Inflammatory macrophage treated with lipopolysaccharide for 4 hours (primary cell): ENCODE results near the gene TLK1.

Source experiments
- DNase-seq: peaks from one replicate; pipeline ENCODE4 v3.0.0-alpha.2; 2020

Gene TLK1

GRCh38 chr2:170991398-170992182, 169.1 kb downstream of the TLK1 start:
- no peak for DNase-seq

- DNase-seq: no peak
These were observed 174.0 kb downstream of the TLK1 start for GRCh38 chr2:170986566-170987258.

GRCh38 chr2:170985407-170985806, 175.3 kb downstream of the TLK1 start:
- no peak for DNase-seq

- DNase-seq: no peak
These were observed 176.6 kb downstream of the TLK1 start for GRCh38 chr2:170984079-170984478.

GRCh38 chr2:170975943-170976270, 184.8 kb downstream of the TLK1 start:
- no peak for DNase-seq

- no peak for DNase-seq
These were observed 185.4 kb downstream of the TLK1 start for GRCh38 chr2:170975127-170975942.

GRCh38 chr2:170974304-170974993, 186.2 kb downstream of the TLK1 start:
- no peak for DNase-seq

- peak; percentile 74 for DNase-seq
These were observed 187.0 kb downstream of the TLK1 start for GRCh38 chr2:170973492-170974303.

GRCh38 chr2:170973225-170973491, 187.5 kb downstream of the TLK1 start:
- DNase-seq: no peak

- DNase-seq: no peak
These were observed 188.1 kb downstream of the TLK1 start for GRCh38 chr2:170972296-170973224.

- DNase-seq: no peak
These were observed 189.6 kb downstream of the TLK1 start for GRCh38 chr2:170971071-170971470.

- DNase-seq: no peak
These were observed 190.7 kb downstream of the TLK1 start for GRCh38 chr2:170969872-170970496.

- DNase-seq: no peak
These were observed 191.7 kb downstream of the TLK1 start for GRCh38 chr2:170969030-170969429.

- no peak for DNase-seq
These were observed 192.3 kb downstream of the TLK1 start for GRCh38 chr2:170968205-170969003.

- no peak for DNase-seq
These were observed 193.1 kb downstream of the TLK1 start for GRCh38 chr2:170967553-170967952.

GRCh38 chr2:170966648-170967396, 193.9 kb downstream of the TLK1 start:
- no peak for DNase-seq

GRCh38 chr2:170965446-170966225, 195.1 kb downstream of the TLK1 start:
- DNase-seq: no peak

GRCh38 chr2:170963386-170963785, 197.3 kb downstream of the TLK1 start:
- no peak for DNase-seq
